Mucosa of rectum (tissue), 2 donors: ENCODE data around the gene PACRG.

ENCODE experiments used
- H3K27ac ChIP-seq, 2 donors: one replicate each; pipeline ENCODE4 v1.7.0; 2013; ENCODE audit warnings: inconsistent platforms in 2 of 2, low read depth in 2 of 2, low read length in 2 of 2
- H3K27me3 ChIP-seq, 2 donors: one replicate each; pipeline ENCODE4 v1.7.0; 2013; ENCODE audit warnings: low read length in 2 of 2; ENCODE audit not compliant: control insufficient read depth in 2 of 2, insufficient read depth in 2 of 2
- H3K36me3 ChIP-seq, 2 donors: one replicate each; pipeline ENCODE4 v1.7.0; 2013; ENCODE audit warnings: low read length in 2 of 2; ENCODE audit not compliant: control insufficient read depth in 2 of 2, insufficient read depth in 2 of 2
- H3K4me1 ChIP-seq, 2 donors: one replicate each; pipeline ENCODE4 v1.7.0; 2013; ENCODE audit warnings: low read length in 2 of 2, mild to moderate bottlenecking in 1 of 2; ENCODE audit not compliant: control insufficient read depth in 2 of 2, insufficient read depth in 2 of 2
- H3K4me3 ChIP-seq, 2 donors: one replicate each; pipeline ENCODE4 v1.7.0; 2013; ENCODE audit warnings: low read length in 2 of 2
- H3K9ac ChIP-seq, 2 donors: one replicate each; pipeline ENCODE4 v1.7.0; 2013; ENCODE audit warnings: low read length in 2 of 2, low read depth in 1 of 2, mild to moderate bottlenecking in 1 of 2
- H3K9me3 ChIP-seq, 2 donors: one replicate each; pipeline ENCODE4 v1.7.0; 2013; ENCODE audit warnings: low read length in 2 of 2; ENCODE audit not compliant: control insufficient read depth in 2 of 2
- donor health status: healthy.
- donor health status: Normal muscosa, but diverticular disease.

PACRG gene

DNA sequence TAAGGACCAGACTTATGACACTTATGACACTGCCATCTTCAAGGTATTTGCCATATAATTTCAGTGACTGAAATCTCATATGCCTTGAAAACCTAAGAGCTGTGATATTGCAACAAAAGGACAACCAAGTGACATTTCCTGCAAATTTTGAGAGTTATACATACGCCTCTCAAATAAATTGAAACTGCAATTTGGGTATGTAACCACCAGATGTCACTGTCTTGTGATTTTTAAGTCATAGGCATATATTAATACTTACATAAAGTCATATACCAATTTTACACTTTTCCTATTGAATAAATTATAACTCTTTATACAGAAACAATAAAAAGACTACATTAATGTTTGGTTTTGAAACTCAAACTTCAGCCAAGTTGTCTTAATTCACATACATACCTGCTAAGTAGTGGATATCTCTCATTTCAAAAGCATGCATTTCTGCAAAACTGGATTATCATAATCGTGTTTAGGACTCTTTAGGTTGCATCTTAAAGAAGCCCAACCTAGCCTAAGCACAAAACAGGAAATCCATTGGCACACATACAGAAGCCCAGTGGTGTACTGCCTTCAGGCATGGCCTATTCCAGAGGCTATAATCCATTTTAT is 180.2 kb downstream of the PACRG start:
- no peak overlapping the region for H3K4me3 ChIP-seq
- H3K4me1 ChIP-seq = no peaks in the 10 kb centered on the region
- no peaks in the 10 kb centered on the region for H3K36me3 ChIP-seq
- no peaks in the 10 kb centered on the region for H3K27me3 ChIP-seq
- H3K27ac ChIP-seq = no peak overlapping the region
- no peaks in the 10 kb centered on the region for H3K9me3 ChIP-seq
- H3K9ac ChIP-seq = no peak overlapping the region

DNA sequence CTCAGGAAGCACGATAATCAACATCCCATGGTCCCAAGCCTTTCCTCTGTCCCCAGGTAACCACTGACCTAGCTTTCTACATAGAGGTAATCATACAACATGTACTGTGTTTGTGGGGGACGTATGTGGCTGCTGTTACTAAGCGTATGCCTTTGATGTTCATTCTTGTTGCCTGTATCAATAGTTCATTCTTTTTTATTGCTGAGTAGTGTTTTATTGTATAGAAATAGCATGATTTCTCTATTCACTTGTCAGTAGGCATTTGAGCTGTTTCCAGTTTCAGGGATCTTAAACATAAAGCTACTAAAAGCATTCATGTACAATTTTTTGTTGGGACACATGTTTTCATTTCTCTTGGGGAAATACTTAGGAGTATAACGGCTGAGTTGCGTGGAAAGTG is 185.4 kb downstream of the PACRG start:
- H3K4me1 ChIP-seq = no peaks in the 10 kb centered on the region
- no peaks in the 10 kb centered on the region for H3K36me3 ChIP-seq
- H3K27ac ChIP-seq = no peak overlapping the region
- H3K4me3 ChIP-seq = no peak overlapping the region
- no peaks in the 10 kb centered on the region for H3K27me3 ChIP-seq
- H3K9ac ChIP-seq = no peak overlapping the region
- no peaks in the 10 kb centered on the region for H3K9me3 ChIP-seq

DNA sequence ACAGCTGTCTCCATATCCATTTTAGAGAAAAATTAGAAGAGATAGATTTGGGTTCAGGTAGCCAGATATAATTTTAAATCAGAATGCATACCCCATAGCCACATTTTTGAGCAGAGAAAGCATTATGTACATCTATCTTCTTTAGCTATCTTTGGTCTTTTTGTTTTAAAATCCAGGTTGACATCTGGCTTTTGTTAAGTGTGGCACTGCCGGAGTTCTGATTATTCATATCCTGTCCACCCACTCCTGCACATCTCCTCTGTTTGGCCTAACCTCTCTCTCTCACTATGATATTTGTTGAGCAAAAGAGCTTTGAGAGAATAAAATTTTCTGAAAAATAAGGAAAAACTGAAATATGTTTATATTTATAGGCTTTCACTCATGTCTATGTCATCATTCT is 189.7 kb downstream of the PACRG start:
- Histone ChIP-seq H3K27me3 (no peaks in the 10 kb centered on the region), H3K36me3 (no peaks in the 10 kb centered on the region), H3K9ac (no peak overlapping the region), H3K4me1 (no peaks in the 10 kb centered on the region), H3K9me3 (no peaks in the 10 kb centered on the region), H3K27ac (no peak overlapping the region), H3K4me3 (no peak overlapping the region)

DNA sequence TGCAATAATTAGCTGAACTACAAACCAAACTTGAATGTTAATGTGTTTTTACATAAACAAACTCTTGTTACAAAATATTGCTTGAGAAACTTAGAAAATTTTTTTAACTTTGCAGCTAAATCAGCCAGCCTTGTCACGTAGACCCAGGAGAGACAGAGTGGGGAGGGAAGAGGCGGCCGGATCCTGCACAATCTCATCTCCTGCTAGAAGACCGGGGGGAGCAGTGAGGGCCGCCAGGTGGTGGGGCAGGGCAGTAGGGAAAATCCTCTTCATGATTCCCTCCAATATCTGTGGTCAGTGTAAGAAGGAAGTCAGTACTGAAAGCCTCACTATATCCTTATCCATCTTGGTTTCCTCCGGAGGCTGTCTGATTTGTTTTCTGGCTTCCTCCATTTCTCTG is 193.3 kb downstream of the PACRG start:
- H3K4me1 ChIP-seq = no peaks in the 10 kb centered on the region
- no peak overlapping the region for H3K9ac ChIP-seq
- no peaks in the 10 kb centered on the region for H3K36me3 ChIP-seq
- H3K4me3 ChIP-seq = no peak overlapping the region
- no peaks in the 10 kb centered on the region for H3K9me3 ChIP-seq
- no peak overlapping the region for H3K27ac ChIP-seq
- no peaks in the 10 kb centered on the region for H3K27me3 ChIP-seq

DNA sequence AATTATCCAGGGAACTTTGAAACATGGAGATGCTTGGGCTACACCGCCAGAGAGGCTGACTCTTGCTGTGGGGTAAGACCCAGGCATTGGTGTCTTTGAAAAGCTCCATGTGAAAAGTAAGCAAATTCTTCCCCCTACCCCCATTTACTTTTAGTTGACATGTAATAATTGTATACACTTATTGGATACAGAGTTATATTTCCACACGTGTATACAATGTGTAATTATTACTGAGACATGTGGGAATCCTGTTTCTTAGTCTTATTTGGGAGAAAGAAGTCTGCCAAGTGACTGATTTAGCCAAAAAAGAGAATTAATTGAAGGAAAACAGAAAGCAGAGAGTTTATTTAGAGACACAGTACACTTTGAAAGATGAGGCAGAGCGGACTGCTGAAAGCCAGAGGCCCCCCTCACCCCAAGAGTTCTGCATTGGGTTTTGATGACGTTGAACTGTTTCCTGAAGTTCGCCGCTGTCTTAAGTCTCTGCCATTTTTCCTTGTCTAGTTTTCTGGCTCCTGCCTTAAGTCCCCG is 193.8 kb downstream of the PACRG start:
- H3K27ac ChIP-seq = no peak overlapping the region
- no peaks in the 10 kb centered on the region for H3K4me1 ChIP-seq
- H3K4me3 ChIP-seq = no peak overlapping the region
- no peaks in the 10 kb centered on the region for H3K36me3 ChIP-seq
- H3K9me3 ChIP-seq = no peaks in the 10 kb centered on the region
- no peak overlapping the region for H3K9ac ChIP-seq
- no peaks in the 10 kb centered on the region for H3K27me3 ChIP-seq

DNA sequence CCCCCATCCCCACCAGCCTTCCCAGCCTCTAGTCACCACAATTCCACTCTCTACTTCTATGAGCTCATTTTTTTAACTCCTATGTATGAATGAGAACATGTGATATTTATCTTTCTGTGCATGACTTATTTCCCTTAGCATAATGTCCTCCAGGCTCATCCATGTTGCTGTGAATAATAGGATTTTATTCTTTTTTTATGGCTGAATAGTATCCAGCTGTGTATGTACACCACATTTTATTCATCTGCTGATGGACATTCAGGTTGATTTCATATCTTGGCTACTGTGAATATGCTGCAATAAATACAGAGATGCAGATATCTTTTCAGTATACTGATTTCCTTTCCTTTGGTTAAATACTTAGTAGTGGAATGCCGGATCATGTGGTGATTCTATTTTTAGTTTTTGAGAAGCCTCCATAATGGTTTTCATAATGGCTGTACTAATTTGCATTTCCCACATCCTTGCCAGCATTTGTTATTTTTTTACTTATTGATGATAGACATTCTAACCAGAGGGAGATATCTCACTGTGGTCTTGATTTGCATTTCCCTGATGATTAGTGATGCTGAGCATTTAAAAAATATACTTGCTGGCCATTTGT is 194.9 kb downstream of the PACRG start:
- no peak overlapping the region for H3K27ac ChIP-seq
- no peak overlapping the region for H3K9ac ChIP-seq
- H3K4me3 ChIP-seq = no peak overlapping the region
- H3K36me3 ChIP-seq = no peaks in the 10 kb centered on the region
- H3K9me3 ChIP-seq = peaks cover 0 to 3% of the 10 kb centered on the region in 2 donors
- no peaks in the 10 kb centered on the region for H3K4me1 ChIP-seq
- no peaks in the 10 kb centered on the region for H3K27me3 ChIP-seq

DNA sequence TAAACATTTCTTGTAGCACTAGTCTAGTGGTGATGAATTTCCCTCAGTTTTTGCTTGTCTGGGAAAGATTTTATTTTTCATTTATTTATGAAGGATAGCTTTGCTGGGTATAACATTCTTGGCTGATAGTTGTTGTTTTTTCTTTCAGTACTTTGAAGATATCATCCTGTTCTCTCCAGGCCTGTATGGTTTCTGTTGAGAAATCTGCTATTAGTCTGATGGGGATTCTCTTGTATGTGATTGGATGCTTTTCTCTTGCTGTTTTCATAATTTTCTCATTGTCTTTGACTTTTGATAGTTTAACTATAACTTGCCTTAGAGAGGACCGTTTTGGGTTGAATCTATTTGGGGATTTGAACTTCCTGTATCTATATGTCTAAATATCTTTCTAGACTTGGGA is 207.1 kb downstream of the PACRG start:
- H3K36me3 ChIP-seq = no peaks in the 10 kb centered on the region
- no peak overlapping the region for H3K9ac ChIP-seq
- H3K4me3 ChIP-seq = no peak overlapping the region
- no peaks in the 10 kb centered on the region for H3K27me3 ChIP-seq
- H3K27ac ChIP-seq = no peak overlapping the region
- H3K9me3 ChIP-seq = no peaks in the 10 kb centered on the region
- no peaks in the 10 kb centered on the region for H3K4me1 ChIP-seq

DNA sequence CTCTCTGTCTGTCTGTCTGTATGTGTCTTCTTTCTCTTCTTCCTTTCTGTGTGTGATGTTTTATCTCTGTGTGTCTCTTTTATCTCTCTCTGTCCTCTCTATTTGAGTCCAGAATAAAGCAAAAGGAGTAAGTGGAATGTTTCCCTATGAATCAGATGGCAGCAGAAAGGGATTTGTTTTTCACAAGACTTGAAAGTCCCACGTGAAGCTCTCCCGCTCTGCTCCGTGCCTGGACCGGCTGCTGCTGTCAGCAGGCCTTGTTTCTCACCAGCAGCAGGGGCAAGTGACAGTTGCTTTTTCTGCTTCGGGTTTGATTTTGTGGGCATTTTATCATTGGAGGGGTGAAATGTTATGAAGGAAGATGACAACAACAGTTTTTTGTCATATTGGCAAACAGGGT is 212.7 kb downstream of the PACRG start:
- H3K9ac ChIP-seq = no peak overlapping the region
- no peak overlapping the region for H3K4me3 ChIP-seq
- H3K36me3 ChIP-seq = no peaks in the 10 kb centered on the region
- H3K27ac ChIP-seq = no peak overlapping the region
- no peaks in the 10 kb centered on the region for H3K4me1 ChIP-seq
- no peaks in the 10 kb centered on the region for H3K9me3 ChIP-seq
- H3K27me3 ChIP-seq = no peaks in the 10 kb centered on the region

DNA sequence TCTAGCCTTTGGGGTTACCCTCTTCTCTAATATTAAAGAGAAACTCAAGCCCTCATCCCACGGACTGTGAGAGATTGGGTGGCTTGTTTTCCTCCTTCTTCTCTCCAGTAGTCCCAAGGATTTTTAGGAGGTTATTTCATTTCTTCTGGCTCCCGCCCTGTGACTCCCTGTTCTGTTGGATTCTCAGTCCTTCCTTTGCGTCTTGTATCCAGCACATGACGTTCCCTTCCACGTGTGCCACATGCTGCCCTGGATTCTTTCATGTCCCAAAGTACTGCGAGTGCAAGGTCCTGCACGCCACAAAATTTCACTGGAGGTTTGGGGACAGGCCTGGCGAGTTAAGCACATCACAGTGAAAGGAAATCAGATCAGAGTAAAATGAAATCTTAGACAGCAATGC is 213.4 kb downstream of the PACRG start:
- no peak overlapping the region for H3K27ac ChIP-seq
- H3K4me3 ChIP-seq = no peak overlapping the region
- no peak overlapping the region for H3K9ac ChIP-seq
- no peaks in the 10 kb centered on the region for H3K27me3 ChIP-seq
- no peaks in the 10 kb centered on the region for H3K36me3 ChIP-seq
- no peaks in the 10 kb centered on the region for H3K4me1 ChIP-seq
- no peaks in the 10 kb centered on the region for H3K9me3 ChIP-seq

DNA sequence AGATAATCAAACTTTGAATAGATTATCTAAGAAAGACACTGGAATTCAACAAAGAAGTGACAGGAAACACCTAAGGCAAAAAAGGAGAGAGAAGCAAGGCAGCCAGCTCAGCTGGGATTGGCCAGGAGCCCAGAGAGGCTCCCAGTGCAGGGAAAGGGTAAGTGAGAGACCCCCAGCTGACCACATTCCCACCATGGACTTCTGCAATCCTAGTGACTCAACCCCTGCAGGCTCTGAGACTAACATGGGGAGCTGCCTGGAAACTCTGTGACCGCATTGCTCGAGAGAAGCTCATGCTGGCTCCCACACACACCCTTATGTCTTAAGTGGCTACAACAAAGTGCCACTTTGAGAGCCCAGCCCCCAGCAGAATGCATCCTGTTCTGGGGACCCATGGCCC is 215.1 kb downstream of the PACRG start:
- no peak overlapping the region for H3K4me3 ChIP-seq
- no peak overlapping the region for H3K9ac ChIP-seq
- no peak overlapping the region for H3K27ac ChIP-seq
- no peaks in the 10 kb centered on the region for H3K4me1 ChIP-seq
- H3K9me3 ChIP-seq = no peaks in the 10 kb centered on the region
- no peaks in the 10 kb centered on the region for H3K27me3 ChIP-seq
- no peaks in the 10 kb centered on the region for H3K36me3 ChIP-seq
